ENCODE data around the gene ZNF669.

Gene ZNF669

GRCh38 chr1:247110627-247111258 is 6.6 kb upstream of the ZNF669 start:
- DNase-seq = peak; percentile 58

GRCh38 chr1:247107694-247108093 is 3.5 kb upstream of the ZNF669 start:
- DNase-seq = no peak

- DNase-seq = no peak
These were observed 1.8 kb upstream of the ZNF669 start for GRCh38 chr1:247105966-247106365.

GRCh38 chr1:247104965-247105364 is 809 bp upstream of the ZNF669 start:
- DNase-seq = no peak

- DNase-seq = no peak
These were observed 1.8 kb downstream of the ZNF669 start for GRCh38 chr1:247102381-247102780.

- DNase-seq = no peak
These were observed 3.4 kb downstream of the ZNF669 start for GRCh38 chr1:247100676-247101279.

- DNase-seq = no peak
These were observed 7.2 kb downstream of the ZNF669 start for GRCh38 chr1:247096958-247097357.

- DNase-seq = no peak
These were observed 7.6 kb downstream of the ZNF669 start for GRCh38 chr1:247096544-247096943.

GRCh38 chr1:247096112-247096511 is 8.0 kb downstream of the ZNF669 start:
- no peak for DNase-seq

GRCh38 chr1:247090455-247090854 is 13.7 kb downstream of the ZNF669 start:
- DNase-seq = no peak

GRCh38 chr1:247089616-247090375 is 14.4 kb downstream of the ZNF669 start:
- DNase-seq = no peak

- DNase-seq = no peak
These were observed 15.2 kb downstream of the ZNF669 start for GRCh38 chr1:247088967-247089366.

- DNase-seq = no peak
These were observed 16.9 kb downstream of the ZNF669 start for GRCh38 chr1:247087256-247087655.

- DNase-seq = no peak
These were observed 18.8 kb downstream of the ZNF669 start for GRCh38 chr1:247085310-247085709.

- DNase-seq = no peak
These were observed 19.4 kb downstream of the ZNF669 start for GRCh38 chr1:247084771-247085170.

- peak; percentile 23 to 28 for DNase-seq
These were observed 24.8 kb downstream of the ZNF669 start for GRCh38 chr1:247079141-247079874.

- peak; percentile 94 for DNase-seq
These were observed 25.7 kb downstream of the ZNF669 start, which contains the start of gene ZNF670 for GRCh38 chr1:247078258-247079140. TSS of gene ZNF670 (minus strand) at chr1:247078811. CDS start at chr1:247078596, 215 bp downstream.

GRCh38 chr1:247077876-247078257 is 26.3 kb downstream of the ZNF669 start:
- no peak for DNase-seq

- DNase-seq = no peak
These were observed 26.9 kb downstream of the ZNF669 start for GRCh38 chr1:247077213-247077612.

GRCh38 chr1:247070645-247071044 is 33.5 kb downstream of the ZNF669 start:
- no peak for DNase-seq

GRCh38 chr1:247064304-247064703 is 39.9 kb downstream of the ZNF669 start:
- no peak for DNase-seq

GRCh38 chr1:247060771-247061170 is 43.4 kb downstream of the ZNF669 start:
- no peak for DNase-seq
